CD4-positive, alpha-beta T cell treated with Interleukin-15 for 1 hour (primary cell): Measurements from ENCODE around the gene TBL2.
A peak's percentile ranks its signal among the peaks of the same experiment; 100 is the strongest.
"Not testable (repeated sequence)": the region's sequence is repeated elsewhere in the genome, so short reads cannot be mapped to it uniquely, and the experiment has no call there.

Source experiments
- DNase-seq: peaks from one replicate; pipeline ENCODE4 v3.0.0-alpha.2; 2020

TBL2 gene

GRCh38 chr7:73532224-73532623 lies 46.2 kb downstream of the TBL2 start:
- no peak for DNase-seq

DNA sequence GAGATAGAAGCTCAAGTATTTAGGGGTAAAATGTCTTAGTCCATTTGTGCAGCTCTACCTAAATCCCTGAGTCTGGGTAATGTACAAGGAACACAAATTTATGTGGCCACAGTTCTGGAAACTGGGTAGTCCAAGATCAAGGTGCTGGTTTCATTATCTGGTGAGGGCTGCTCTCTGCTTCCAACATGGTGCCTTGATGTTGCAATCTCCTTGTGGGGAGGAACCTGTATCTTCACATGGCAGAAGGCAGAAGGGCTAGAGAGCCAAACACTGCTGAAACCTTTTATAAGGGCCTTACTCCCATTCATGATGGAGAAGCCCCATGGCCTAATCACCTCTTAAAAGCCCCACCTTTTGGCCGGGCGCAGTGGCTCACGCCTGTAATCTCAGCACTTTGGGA lies 47.6 kb downstream of the TBL2 start:
- no peak for DNase-seq

DNA sequence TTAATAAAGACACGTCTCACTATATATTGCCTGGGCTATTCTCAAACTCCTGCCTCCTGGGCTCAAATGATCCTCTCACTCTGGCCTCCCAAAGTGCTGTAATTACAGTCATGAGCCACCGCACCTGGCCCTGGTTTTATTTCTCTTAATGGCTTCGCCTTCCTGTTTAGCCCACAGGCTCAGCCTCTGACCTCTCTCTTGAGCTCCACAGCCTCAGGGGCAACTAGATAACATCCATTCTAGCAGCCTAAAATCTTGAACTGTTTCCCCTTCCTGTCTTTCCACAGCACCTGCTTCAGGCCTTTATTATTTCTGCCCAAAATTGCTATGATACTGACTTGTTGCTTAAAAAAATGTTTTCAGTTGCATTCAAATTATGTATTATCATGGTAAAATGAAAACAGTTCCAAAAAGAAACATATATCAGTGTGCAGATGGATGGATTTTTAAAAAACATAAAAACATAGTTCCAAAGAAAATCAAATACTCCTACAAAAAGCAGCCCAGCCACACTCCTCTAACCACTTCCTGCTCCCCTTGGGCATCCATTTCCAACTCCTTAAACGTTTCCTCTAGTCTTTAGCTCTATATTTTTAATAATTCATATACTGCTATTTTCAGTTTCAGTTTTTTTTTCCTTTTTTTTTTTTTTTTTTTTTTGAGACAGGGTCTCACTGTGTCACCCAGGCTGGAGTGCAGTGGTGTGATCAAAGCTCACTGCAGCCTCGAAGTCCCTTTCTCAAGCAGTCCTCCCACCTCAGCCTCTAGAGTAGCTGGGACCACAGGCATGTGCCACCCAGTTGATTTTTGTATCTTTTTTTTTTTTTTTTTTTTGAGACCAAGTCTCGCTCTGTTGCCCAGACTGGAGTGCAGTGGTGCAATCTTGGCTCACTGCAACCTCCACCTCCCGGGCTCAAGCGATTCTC lies 51.2 kb downstream of the TBL2 start:
- no peak for DNase-seq

GRCh38 chr7:73526158-73526494 lies 52.3 kb downstream of the TBL2 start:
- not testable (repeated sequence) for DNase-seq

GRCh38 chr7:73522105-73522872 lies 56.1 kb downstream of the TBL2 start, which contains the start of gene BAZ1B:
TSS of gene BAZ1B (minus strand) at chr7:73522293. CDS start at chr7:73521933, 360 bp downstream.
- peak; percentile 99 for DNase-seq

DNA sequence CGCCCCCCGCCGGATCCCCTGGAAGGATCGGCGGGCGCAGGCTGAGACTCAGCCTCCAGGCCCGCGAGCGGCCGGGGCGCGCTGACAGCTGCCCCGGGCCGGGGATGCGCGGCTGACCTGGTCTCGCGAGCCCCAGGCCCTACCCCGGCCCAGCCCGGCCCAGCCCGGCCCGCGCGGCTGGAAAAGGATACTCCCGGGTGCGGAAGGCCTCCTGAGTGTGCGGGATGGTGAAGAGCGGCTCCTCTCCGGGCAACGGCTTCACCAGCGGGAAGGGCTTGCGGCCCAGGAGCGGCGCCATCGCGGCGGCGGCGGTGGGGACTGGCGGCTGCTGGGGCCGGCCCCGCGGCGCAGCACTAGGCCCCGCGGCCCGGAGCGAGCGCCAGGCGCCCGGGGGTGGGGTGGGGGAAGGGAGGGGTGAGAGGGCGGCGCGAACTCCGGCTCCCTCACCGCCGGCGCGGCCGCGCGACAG lies 56.7 kb downstream of the TBL2 start:
- no peak for DNase-seq

DNA sequence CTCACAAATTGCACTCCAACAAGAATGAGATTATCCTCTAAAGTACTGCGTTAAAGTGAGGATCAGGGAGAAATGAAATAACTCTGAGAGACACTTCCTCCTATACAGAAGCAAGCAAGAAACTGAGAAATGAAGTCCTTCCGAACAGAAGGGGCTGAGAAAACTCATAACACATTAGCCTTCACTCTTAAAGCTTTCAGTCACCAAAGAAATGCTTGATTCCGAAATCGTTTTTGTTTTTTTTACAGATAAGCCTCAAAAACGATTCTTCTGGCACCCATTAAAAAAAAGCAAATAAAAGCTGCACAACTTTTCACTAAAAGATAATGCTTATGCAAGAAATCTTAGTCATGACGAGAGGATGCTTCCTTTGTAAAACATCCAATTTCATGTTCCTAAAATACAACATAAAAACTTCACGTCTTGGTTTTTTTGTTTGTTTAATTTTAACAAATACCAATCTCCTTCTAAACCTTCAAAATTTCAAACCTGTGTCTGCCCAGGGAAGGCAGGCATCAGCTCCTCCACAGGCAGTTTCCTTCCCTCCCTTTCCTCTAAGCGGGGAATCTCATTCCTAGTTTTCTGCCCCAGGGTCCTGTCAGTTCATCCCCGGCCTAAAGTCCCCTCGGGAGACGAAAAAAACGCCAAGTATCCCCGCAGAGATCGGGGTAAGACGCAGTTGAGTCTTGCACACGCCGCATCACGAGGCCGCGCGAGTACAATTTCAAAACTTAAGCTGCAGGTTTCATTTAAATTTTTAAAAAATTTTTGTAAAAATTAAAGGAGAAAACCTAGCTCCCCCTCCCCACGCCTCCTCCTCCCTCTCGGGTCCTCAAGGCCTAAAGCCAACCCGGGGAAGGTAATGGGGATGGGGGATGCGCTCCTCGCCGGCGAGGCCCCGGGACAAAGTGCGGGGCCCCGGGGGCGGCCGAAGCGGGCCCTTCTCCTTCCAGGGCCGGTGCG lies 57.4 kb downstream of the TBL2 start:
- no peak for DNase-seq

DNA sequence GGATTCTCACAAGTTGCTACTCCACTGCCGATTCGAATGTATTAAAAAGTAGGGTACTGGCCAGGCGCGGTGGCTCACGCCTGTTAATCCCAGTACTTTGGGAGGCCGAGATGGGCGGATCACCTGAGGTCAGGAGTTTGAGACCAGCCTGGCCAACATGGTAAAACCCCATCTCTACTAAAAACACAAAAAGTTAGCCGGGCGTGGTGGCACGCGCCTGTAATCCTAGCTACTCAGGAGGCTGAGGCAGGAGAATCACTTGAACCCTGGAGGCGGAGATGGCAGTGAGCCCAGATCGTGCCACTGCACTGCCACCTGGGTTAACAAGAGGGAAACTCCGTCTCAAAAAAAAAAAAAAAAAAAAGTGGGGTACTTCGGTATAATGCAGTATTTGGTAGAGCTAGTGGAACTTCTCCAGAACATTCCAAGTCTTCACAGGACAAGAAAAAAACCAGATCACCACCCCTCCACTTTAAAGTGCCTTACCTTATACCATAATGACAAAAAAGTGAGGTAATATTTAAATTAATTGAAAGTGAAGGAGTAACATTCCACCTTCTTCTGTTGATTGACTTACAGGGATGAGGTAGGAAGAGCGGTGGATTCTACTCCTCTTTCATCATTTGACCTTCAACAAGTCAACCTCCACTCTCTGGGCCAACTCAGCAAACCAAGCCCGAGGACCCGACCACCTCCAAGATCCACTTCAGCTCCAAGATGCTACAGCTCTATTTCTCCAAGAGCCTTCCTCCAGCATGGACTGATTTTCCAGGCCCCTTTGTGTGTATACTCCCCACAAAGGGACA lies 58.3 kb downstream of the TBL2 start:
- DNase-seq: peak; percentile 37

DNA sequence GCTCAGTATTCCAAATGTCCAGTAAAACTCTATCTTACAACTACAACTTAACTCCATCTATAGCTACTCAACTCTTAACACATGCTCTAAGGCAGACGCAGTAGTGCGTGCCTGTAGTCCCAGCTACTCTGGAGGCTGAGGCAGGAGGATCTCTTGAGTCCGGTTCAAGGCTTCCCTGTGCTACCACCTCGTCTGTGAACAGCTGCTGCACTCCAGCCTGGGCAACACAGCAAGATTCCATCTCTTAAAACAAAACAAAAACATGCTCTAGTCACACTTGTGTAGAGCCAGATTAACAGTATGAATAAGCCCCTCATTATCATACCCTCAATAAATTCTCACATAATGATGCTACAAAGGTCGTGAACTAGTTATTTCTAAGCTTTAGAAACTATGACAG lies 59.9 kb downstream of the TBL2 start:
- no peak for DNase-seq
